Activated CD4-positive, alpha-beta T cell treated with anti-CD3 and anti-CD28 coated beads for 36 hours (primary cell): ENCODE measurements around the gene ARMC3. TPM values are rescaled to one million over a fixed set of nuclear protein-coding genes. Genes with fewer than 3 reads are reported as not detected.

ENCODE experiments used
- ATAC-seq: fragments of 200-7000 bp; cut with Tn5 transposase; one replicate; pipeline ENCODE4 v1.10.0; 2021; ENCODE audit warnings: mild to moderate bottlenecking, moderate library complexity
- CTCF ChIA-PET: fragments of 350-600 bp; sonication (Branson Sonifier 250); formaldehyde crosslinking; loops from one replicate; lab custom pipeline; 2021; ENCODE audit warnings: antibody characterized with exemption; lab: Charles Lee
- POLR2A ChIA-PET: fragments of 350-600 bp; sonication (Branson Sonifier 250); formaldehyde crosslinking; loops from one replicate; lab custom pipeline; 2021; ENCODE audit warnings: antibody characterized with exemption, inconsistent platforms; lab: Charles Lee
- DNase-seq: peaks from one replicate; pipeline ENCODE4 v3.0.0-alpha.2; 2020
- H3K27ac Mint-ChIP-seq: one replicate; pipeline ENCODE4 v1.8.0; 2021; ENCODE audit warnings: mixed read lengths
- H3K27me3 Mint-ChIP-seq: one replicate; pipeline ENCODE4 v1.8.0; 2021; ENCODE audit warnings: mixed read lengths
- H3K36me3 Mint-ChIP-seq: one replicate; pipeline ENCODE4 v1.8.0; 2021; ENCODE audit warnings: low read depth, mixed read lengths
- H3K4me1 Mint-ChIP-seq: one replicate; pipeline ENCODE4 v1.8.0; 2021; ENCODE audit warnings: mixed read lengths
- H3K4me3 Mint-ChIP-seq: one replicate; pipeline ENCODE4 v1.8.0; 2021; ENCODE audit warnings: mild to moderate bottlenecking, moderate library complexity, mixed read lengths
- H3K9me3 Mint-ChIP-seq: one replicate; pipeline ENCODE4 v1.8.0; 2021; ENCODE audit warnings: low read depth, mixed read lengths
- intact Hi-C, 2 experiments: fragments of 100-400 bp; cut with DNase I in 1 of 2; cut with micrococcal nuclease in 1 of 2; formaldehyde crosslinking; loops; one replicate each; pipeline versions ENCODE4 v1.14.2 to v1.15.1; 2022 to 2024; cut with DNase I, micrococcal nuclease
- total RNA-seq, 2 experiments: library from RNA; stranded (reverse); gene quantifications; one replicate each; pipeline ENCODE4 v1.2.3, GENCODE V29; 2021

Gene ARMC3
- total RNA-seq, 2 experiments from 2014 or later = not detected

GRCh38 chr10:23024002-23024401 is 96.1 kb downstream of the ARMC3 start:
- H3K36me3 Mint-ChIP-seq = peaks cover 2% of the 10 kb centered on the region
- no peak overlapping the region for H3K27ac Mint-ChIP-seq
- ChIA-PET POLR2A (no interaction called here), CTCF (no interaction called here)
- ATAC-seq (no peak), DNase-seq (no peak)
- peaks cover 3% of the 10 kb centered on the region for H3K9me3 Mint-ChIP-seq
- no peaks in the 10 kb centered on the region for H3K4me1 Mint-ChIP-seq
- H3K27me3 Mint-ChIP-seq = peaks cover 30% of the 10 kb centered on the region
- no peak overlapping the region for H3K4me3 Mint-ChIP-seq
- intact Hi-C loops = no loop called here

DNA sequence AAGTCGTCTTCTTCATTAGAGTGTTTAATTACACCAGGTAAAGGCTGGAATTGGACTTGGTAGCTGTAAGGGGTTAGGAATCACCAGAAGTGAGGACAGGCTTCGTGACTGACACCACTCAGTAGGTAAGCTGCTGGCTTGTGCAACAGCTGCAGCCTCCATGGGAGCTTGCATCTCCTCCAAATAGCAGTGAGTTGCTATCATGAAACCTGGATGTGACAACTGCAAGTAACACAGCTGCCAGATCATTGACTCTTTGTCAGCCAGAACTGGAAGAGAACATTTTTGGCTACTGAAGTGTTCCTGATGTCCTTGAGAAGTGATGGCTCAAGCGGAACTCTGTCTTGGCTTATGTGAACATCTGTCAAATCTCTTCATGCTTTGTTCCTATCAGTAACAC is 103.5 kb downstream of the ARMC3 start:
- H3K27me3 Mint-ChIP-seq = peaks cover 29% of the 10 kb centered on the region
- CTCF ChIA-PET = no interaction called here
- H3K36me3 Mint-ChIP-seq = no peaks in the 10 kb centered on the region
- no peak for DNase-seq
- no peak for ATAC-seq
- intact Hi-C loops = no loop called here
- no peak overlapping the region for H3K27ac Mint-ChIP-seq
- no peak overlapping the region for H3K4me3 Mint-ChIP-seq
- POLR2A ChIA-PET = no interaction called here
- no peaks in the 10 kb centered on the region for H3K9me3 Mint-ChIP-seq
- H3K4me1 Mint-ChIP-seq = no peaks in the 10 kb centered on the region

DNA sequence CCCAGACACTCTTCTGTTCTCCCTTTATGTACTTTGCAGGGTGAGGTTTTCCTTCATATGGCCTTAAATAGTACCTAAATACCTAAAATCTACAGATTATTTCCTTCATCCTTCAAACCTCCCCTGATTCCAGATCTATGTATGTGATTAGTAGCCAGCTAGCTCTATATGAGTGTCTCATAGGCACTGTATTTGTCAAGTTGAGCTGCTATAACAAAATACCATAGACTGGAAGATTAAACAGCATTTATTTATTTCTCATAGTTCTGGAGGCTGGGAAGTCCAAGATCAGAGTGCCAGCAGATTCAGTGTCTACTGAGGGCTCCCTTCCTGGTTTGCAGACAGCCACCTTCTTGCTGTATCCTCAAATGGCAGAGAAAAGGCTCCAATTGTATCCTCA is 106.9 kb downstream of the ARMC3 start:
- H3K4me3 Mint-ChIP-seq = no peak overlapping the region
- no peaks in the 10 kb centered on the region for H3K4me1 Mint-ChIP-seq
- intact Hi-C loops = no loop called here

GRCh38 chr10:23035569-23035968 is 107.7 kb downstream of the ARMC3 start:
- no peak overlapping the region for H3K27ac Mint-ChIP-seq
- no peak for ATAC-seq
- POLR2A ChIA-PET = no interaction called here
- no peak overlapping the region for H3K4me3 Mint-ChIP-seq
- peaks cover 24% of the 10 kb centered on the region for H3K27me3 Mint-ChIP-seq
- no peaks in the 10 kb centered on the region for H3K9me3 Mint-ChIP-seq
- no peaks in the 10 kb centered on the region for H3K36me3 Mint-ChIP-seq
- DNase-seq = no peak
- H3K4me1 Mint-ChIP-seq = no peaks in the 10 kb centered on the region
- CTCF ChIA-PET = no interaction called here
- intact Hi-C loops = no loop called here

More for the DNA sequence above, 106.9 kb downstream of the ARMC3 start:
- H3K9me3 Mint-ChIP-seq = no peaks in the 10 kb centered on the region
- CTCF ChIA-PET = no interaction called here
- ATAC-seq (no peak), DNase-seq (no peak)
- H3K27ac Mint-ChIP-seq = no peak overlapping the region
- POLR2A ChIA-PET = no interaction called here
- H3K36me3 Mint-ChIP-seq = no peaks in the 10 kb centered on the region
- peaks cover 25% of the 10 kb centered on the region for H3K27me3 Mint-ChIP-seq

DNA sequence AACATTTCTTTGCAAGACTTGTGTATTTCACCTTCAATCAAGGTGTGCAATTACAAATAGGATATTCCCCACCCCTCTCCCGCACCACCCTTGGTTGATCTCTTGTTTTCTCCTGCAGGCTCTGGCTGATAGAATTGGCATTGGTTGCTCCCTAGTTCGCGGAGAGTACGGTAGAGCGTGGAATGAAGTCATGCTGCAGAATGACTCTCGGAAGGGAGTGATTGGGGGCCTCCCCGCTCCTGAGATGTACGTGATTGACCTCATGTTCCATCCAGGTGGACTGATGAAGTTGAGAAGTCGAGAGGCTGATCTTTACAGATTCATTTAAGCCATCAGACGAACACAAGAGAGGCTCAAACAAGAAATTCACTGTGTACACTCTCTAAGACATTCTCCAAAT is 109.3 kb downstream of the ARMC3 start:
- ChIA-PET POLR2A (no interaction called here), CTCF (no interaction called here)
- Mint-ChIP-seq H3K4me3 (no peak overlapping the region), H3K27ac (no peak overlapping the region), H3K9me3 (no peaks in the 10 kb centered on the region), H3K4me1 (no peaks in the 10 kb centered on the region), H3K36me3 (no peaks in the 10 kb centered on the region), H3K27me3 (peaks cover 19% of the 10 kb centered on the region)
- no peak for DNase-seq
- ATAC-seq = no peak
- intact Hi-C loops = no loop called here

DNA sequence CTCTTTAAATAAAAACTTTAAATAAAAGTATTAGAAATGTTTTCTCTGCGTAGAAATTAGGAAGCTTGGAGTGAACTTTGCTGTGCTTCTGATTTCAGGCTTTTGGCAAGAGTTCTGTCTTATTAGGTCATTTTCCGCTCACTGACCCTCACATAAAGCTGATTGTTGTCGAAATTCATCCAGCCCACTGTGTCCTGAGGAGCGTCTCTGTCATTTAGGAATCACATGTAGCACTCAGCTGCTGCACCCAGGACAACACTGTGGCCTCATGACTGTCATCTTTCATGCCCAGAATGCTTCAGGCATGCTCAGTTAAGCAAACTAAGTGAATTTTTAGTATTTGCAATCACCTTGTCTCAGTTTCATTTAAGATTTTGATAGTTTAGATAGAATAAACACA is 109.7 kb downstream of the ARMC3 start:
- POLR2A ChIA-PET = no interaction called here
- intact Hi-C loops = no loop called here
- no peak overlapping the region for H3K27ac Mint-ChIP-seq
- H3K4me1 Mint-ChIP-seq = no peaks in the 10 kb centered on the region
- ATAC-seq = no peak
- no peak overlapping the region for H3K4me3 Mint-ChIP-seq
- no peak for DNase-seq
- H3K36me3 Mint-ChIP-seq = no peaks in the 10 kb centered on the region
- CTCF ChIA-PET = interaction anchor here (0.6 kb wide), 1 partner anchor 522 kb away, joined by 3 read pairs; no protein-coding TSS in a partner anchor
- no peaks in the 10 kb centered on the region for H3K9me3 Mint-ChIP-seq
- peaks cover 19% of the 10 kb centered on the region for H3K27me3 Mint-ChIP-seq

- ChIA-PET POLR2A (no interaction called here), CTCF (interaction anchor here (0.6 kb wide), 1 partner anchor 522 kb away, joined by 3 read pairs; no protein-coding TSS in a partner anchor)
- Mint-ChIP-seq H3K4me1 (no peaks in the 10 kb centered on the region), H3K9me3 (no peaks in the 10 kb centered on the region), H3K4me3 (no peak overlapping the region), H3K36me3 (no peaks in the 10 kb centered on the region), H3K27me3 (peaks cover 19% of the 10 kb centered on the region), H3K27ac (no peak overlapping the region)
- DNase-seq (no peak), ATAC-seq (no peak)
- intact Hi-C loops = no loop called here
Measured at GRCh38 chr10:23038172-23038571, 110.3 kb downstream of the ARMC3 start.

DNA sequence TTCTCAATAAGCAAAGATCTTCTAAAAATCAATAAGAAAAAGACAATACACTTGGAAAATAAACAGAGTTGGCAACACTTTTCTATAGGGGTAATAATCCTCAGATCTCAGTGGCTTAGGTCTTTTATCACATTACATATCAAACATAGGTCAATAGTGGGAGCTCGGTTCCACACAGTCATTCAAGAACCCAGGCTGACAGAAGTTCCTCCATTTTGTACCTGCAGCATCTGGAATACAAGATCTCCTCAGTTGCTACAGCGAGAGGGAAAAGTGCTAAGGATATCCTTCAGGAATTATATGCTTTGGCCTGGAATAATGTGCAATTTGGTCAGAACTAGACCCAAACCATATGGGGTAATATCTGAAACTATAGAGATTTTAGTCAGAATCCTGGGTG is 112.1 kb downstream of the ARMC3 start:
- no peak for DNase-seq
- H3K27me3 Mint-ChIP-seq = peaks cover 9% of the 10 kb centered on the region
- no peak overlapping the region for H3K4me3 Mint-ChIP-seq
- ATAC-seq = no peak
- H3K36me3 Mint-ChIP-seq = no peaks in the 10 kb centered on the region
- intact Hi-C loops = no loop called here
- CTCF ChIA-PET = no interaction called here
- H3K4me1 Mint-ChIP-seq = no peaks in the 10 kb centered on the region
- H3K9me3 Mint-ChIP-seq = no peaks in the 10 kb centered on the region
- POLR2A ChIA-PET = no interaction called here
- H3K27ac Mint-ChIP-seq = no peak overlapping the region

GRCh38 chr10:23046027-23046426 is 118.2 kb downstream of the ARMC3 start:
- intact Hi-C loops = no loop called here
- no peak overlapping the region for H3K27ac Mint-ChIP-seq
- H3K4me1 Mint-ChIP-seq = no peaks in the 10 kb centered on the region
- ChIA-PET CTCF (interaction anchor here (1.2 kb wide), 1 partner anchor 52 kb away, joined by 3 read pairs; no protein-coding TSS in a partner anchor), POLR2A (no interaction called here)
- no peaks in the 10 kb centered on the region for H3K36me3 Mint-ChIP-seq
- no peak for ATAC-seq
- peaks cover 8% of the 10 kb centered on the region for H3K27me3 Mint-ChIP-seq
- H3K4me3 Mint-ChIP-seq = no peak overlapping the region
- DNase-seq = no peak
- H3K9me3 Mint-ChIP-seq = no peaks in the 10 kb centered on the region

- intact Hi-C loops = no loop called here
- Mint-ChIP-seq H3K27ac (no peak overlapping the region), H3K27me3 (peaks cover 10% of the 10 kb centered on the region), H3K4me1 (no peaks in the 10 kb centered on the region), H3K9me3 (no peaks in the 10 kb centered on the region), H3K36me3 (no peaks in the 10 kb centered on the region), H3K4me3 (no peak overlapping the region)
- ChIA-PET POLR2A (no interaction called here), CTCF (no interaction called here)
- ATAC-seq (no peak), DNase-seq (no peak)
Measured at GRCh38 chr10:23047201-23048050, 119.6 kb downstream of the ARMC3 start.

- DNase-seq (no peak), ATAC-seq (no peak)
- Mint-ChIP-seq H3K9me3 (no peaks in the 10 kb centered on the region), H3K36me3 (no peaks in the 10 kb centered on the region), H3K4me1 (no peaks in the 10 kb centered on the region), H3K27ac (no peak overlapping the region), H3K27me3 (peaks cover 13% of the 10 kb centered on the region), H3K4me3 (no peak overlapping the region)
- intact Hi-C loops = no loop called here
- ChIA-PET CTCF (no interaction called here), POLR2A (no interaction called here)
Measured at GRCh38 chr10:23048191-23048590, 120.3 kb downstream of the ARMC3 start.

DNA sequence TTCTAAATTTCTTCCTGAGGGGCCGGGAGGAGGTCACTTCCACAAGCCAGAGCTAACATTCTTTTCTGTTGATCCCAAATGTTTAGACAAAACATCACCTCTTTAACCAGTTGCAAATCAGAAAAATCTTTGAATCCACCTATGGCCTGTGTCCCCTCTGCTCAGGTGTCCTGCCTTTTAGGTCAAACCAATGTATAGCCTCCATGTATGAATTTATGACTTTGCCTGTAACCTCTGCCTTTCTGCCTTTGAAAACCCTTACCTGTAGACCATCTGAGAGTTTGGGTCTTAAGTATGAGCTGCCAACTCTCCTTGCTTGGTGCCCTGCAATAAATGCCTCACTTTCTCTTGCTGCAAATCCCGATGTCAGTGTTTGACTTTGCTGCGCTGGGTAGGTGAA is 123.4 kb downstream of the ARMC3 start:
- Mint-ChIP-seq H3K27ac (no peak overlapping the region), H3K36me3 (no peaks in the 10 kb centered on the region), H3K4me1 (no peaks in the 10 kb centered on the region), H3K9me3 (no peaks in the 10 kb centered on the region), H3K27me3 (peaks cover 16% of the 10 kb centered on the region), H3K4me3 (no peak overlapping the region)
- CTCF ChIA-PET = no interaction called here
- ATAC-seq (no peak), DNase-seq (no peak)
- intact Hi-C loops = no loop called here
- POLR2A ChIA-PET = no interaction called here
